Endothelial cell of umbilical vein (primary cell): ENCODE data around the gene OR2C1.

ENCODE experiments used
- CTCF ChIP-seq, 2 donors: IDR thresholded peaks; 1 replicate in 1 of 2; 2 replicates in 1 of 2; pipeline ENCODE4 v1.5.1; 2011; ENCODE audit warnings: low read length in 2 of 2, mild to moderate bottlenecking in 2 of 2, moderate library complexity in 2 of 2, control low read depth in 1 of 2, inconsistent platforms in 1 of 2, low read depth in 1 of 2; ENCODE audit not compliant: insufficient read depth in 1 of 2; ENCODE audit errors: extremely low read depth in 1 of 2
- EZH2 ChIP-seq: IDR thresholded peaks from 2 replicates; pipeline ENCODE4 v1.6.1; 2012; ENCODE audit warnings: borderline replicate concordance, low read depth, mild to moderate bottlenecking, moderate library complexity, low read length, inconsistent platforms; ENCODE audit not compliant: severe bottlenecking
- FOS ChIP-seq: IDR thresholded peaks from 2 replicates; pipeline ENCODE4 v1.6.1; 2011; ENCODE audit warnings: mild to moderate bottlenecking, low read length, moderate library complexity, borderline replicate concordance; ENCODE audit not compliant: insufficient read depth
- MYC ChIP-seq: IDR thresholded peaks from one replicate; pipeline ENCODE4 v1.6.1; 2011; ENCODE audit warnings: mild to moderate bottlenecking, low read depth, low read length
- POLR2A ChIP-seq: IDR thresholded peaks from 2 replicates; pipeline ENCODE4 v1.6.1; 2012; ENCODE audit warnings: low read depth, mild to moderate bottlenecking, control low read depth, low read length
- POLR2AphosphoS5 ChIP-seq: IDR thresholded peaks from 2 replicates; pipeline ENCODE4 v1.6.1; 2012; ENCODE audit warnings: low read depth, mild to moderate bottlenecking, control low read depth, low read length, moderate library complexity; ENCODE audit not compliant: insufficient read depth

GRCh38 chr16:3306078-3306477, 49.6 kb upstream of the OR2C1 start:
- TF ChIP-seq CTCF (IDR thresholded peaks at IDR 0.05; ENCODE audit: extremely low read depth in 1 of 2, insufficient read depth in 1 of 2, low read depth in 1 of 2, low read length in 2 of 2), result no peak
- TF ChIP-seq POLR2A, result no peak
- no peak for TF ChIP-seq POLR2AphosphoS5
- no peak for TF ChIP-seq EZH2
- no peak for TF ChIP-seq MYC
- TF ChIP-seq FOS, result no peak
